Hepatocyte (in vitro differentiated cells): ENCODE data around the gene NEDD4L. TPM values are rescaled to one million over a fixed set of nuclear protein-coding genes. Genes with fewer than 3 reads are reported as not detected.

ENCODE experiments used
- DNase-seq: peaks from one replicate; pipeline ENCODE4 v3.0.0-alpha.2; 2016; ENCODE audit warnings: low spot score
- H2AFZ ChIP-seq: fragments of 200-600 bp; sonication (generic); 2 replicates; pipeline ENCODE4 v1.6.0; 2016; ENCODE audit warnings: antibody characterized with exemption, mild to moderate bottlenecking
- H3K27ac ChIP-seq: fragments of 200-600 bp; sonication (generic); 2 replicates; pipeline ENCODE4 v1.5.1; 2016; ENCODE audit warnings: mild to moderate bottlenecking
- H3K27me3 ChIP-seq: fragments of 200-600 bp; sonication (generic); 2 replicates; pipeline ENCODE4 v1.6.1; 2016
- H3K36me3 ChIP-seq: fragments of 200-600 bp; sonication (generic); replicated peaks from 2 replicates; pipeline ENCODE4 v1.5.1; 2016; ENCODE audit warnings: low read depth; ENCODE audit not compliant: insufficient read depth
- H3K4me1 ChIP-seq: fragments of 200-600 bp; sonication (generic); 2 replicates; pipeline ENCODE4 v1.5.1; 2016; ENCODE audit warnings: mild to moderate bottlenecking, moderate library complexity; ENCODE audit not compliant: insufficient read depth
- H3K4me2 ChIP-seq: fragments of 200-600 bp; sonication (generic); 2 replicates; pipeline ENCODE4 v1.6.0; 2016
- H3K4me3 ChIP-seq: fragments of 200-600 bp; sonication (generic); 2 replicates; pipeline ENCODE4 v1.5.1; 2016; ENCODE audit warnings: mild to moderate bottlenecking
- H3K79me2 ChIP-seq: fragments of 200-600 bp; sonication (generic); 2 replicates; pipeline ENCODE4 v1.6.0; 2017; ENCODE audit warnings: mild to moderate bottlenecking
- H3K9me2 ChIP-seq: fragments of 200-600 bp; sonication (generic); replicated peaks from 2 replicates; pipeline ENCODE4 v1.6.0; 2017; ENCODE audit warnings: mild to moderate bottlenecking; ENCODE audit not compliant: insufficient read depth
- H3K9me3 ChIP-seq: fragments of 200-600 bp; sonication (generic); 2 replicates; pipeline ENCODE4 v1.5.1; 2016; ENCODE audit warnings: low read depth, mild to moderate bottlenecking
- H4K20me1 ChIP-seq: fragments of 200-600 bp; sonication (generic); 2 replicates; pipeline ENCODE4 v1.6.0; 2016; ENCODE audit warnings: mild to moderate bottlenecking; ENCODE audit not compliant: insufficient read depth, poor library complexity, severe bottlenecking
- EZH2 ChIP-seq: fragments of 200-600 bp; sonication (generic); IDR thresholded peaks from 2 replicates; pipeline ENCODE4 v1.6.1; 2016; ENCODE audit warnings: antibody characterized with exemption, mild to moderate bottlenecking, borderline replicate concordance
- EZH2phosphoT487 ChIP-seq: fragments of 200-600 bp; sonication (generic); IDR thresholded peaks from one replicate; pipeline ENCODE4 v1.6.1; 2018; ENCODE audit warnings: antibody characterized with exemption, mild to moderate bottlenecking, low read depth, moderate library complexity; ENCODE audit not compliant: unreplicated experiment, severe bottlenecking
- WGBS: methylation state at CpG from one replicate; pipeline ENCODE4 v1.1.6; 2016; ENCODE audit warnings: low lambda C conversion rate; ENCODE audit errors: missing lambda C conversion rate; 5-methylcytosine and 5-hydroxymethylcytosine counted together
- polyA plus RNA-seq: library from polyadenylated mRNA; unstranded; fragments of >200 nt; fragmentation: Nextera tagmentation; extraction: Ambion mirVana; gene quantifications from 2 replicates; pipeline ENCODE4 v1.2.1, GENCODE V29; 2016
- total RNA-seq: library from RNA; depleted of rRNA; stranded (reverse); fragments of >200 nt; gene quantifications from 2 replicates; pipeline ENCODE4 v1.2.3, GENCODE V29; 2014
- TF ChIP-seq, protein P1 (sequence below): fragments of 200-600 bp; sonication (generic); IDR thresholded peaks from 2 replicates; pipeline ENCODE4 v1.5.1; 2016; ENCODE audit warnings: antibody characterized with exemption, mild to moderate bottlenecking; ENCODE audit not compliant: poor library complexity

The NEDD4L gene
- total and polyA plus RNA-seq, 2 experiments from 2014 or later = 104 to 140 TPM

DNA sequence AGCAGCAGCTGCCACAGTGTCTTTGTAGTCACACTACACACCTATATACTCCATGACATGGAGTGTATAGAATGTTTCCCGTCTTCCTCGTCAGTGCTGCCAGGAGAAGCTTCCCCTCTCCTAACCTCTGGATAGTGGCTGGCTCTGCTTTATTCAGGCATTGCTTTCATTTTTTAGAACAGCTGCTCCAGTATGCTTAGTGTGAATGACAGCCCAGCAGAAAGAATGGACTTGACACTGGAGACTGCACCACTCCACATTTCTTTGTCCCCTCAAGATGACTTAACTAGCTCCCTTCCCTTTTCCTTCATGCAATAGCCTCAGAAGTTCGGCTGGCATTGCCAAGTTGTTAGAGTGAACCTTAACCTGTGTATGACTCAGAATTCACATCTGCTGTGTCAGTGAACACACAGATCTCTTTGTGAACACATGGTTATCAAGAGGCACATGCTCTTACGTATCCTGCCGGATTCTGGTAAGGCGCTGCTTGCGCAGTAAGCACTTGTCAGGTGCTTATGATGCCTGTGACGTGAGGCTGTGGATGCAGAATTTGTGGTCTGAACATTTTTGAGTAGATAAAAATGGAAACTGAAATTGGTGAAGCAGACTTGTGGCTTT lies 73.9 kb downstream of the NEDD4L start:
- no peaks in the 10 kb centered on the region for H3K27me3 ChIP-seq
- H3K27ac ChIP-seq = peak overlapping the region; percentile 92
- peaks cover 88% of the 10 kb centered on the region for H3K79me2 ChIP-seq
- TF ChIP-seq, protein P1, sequence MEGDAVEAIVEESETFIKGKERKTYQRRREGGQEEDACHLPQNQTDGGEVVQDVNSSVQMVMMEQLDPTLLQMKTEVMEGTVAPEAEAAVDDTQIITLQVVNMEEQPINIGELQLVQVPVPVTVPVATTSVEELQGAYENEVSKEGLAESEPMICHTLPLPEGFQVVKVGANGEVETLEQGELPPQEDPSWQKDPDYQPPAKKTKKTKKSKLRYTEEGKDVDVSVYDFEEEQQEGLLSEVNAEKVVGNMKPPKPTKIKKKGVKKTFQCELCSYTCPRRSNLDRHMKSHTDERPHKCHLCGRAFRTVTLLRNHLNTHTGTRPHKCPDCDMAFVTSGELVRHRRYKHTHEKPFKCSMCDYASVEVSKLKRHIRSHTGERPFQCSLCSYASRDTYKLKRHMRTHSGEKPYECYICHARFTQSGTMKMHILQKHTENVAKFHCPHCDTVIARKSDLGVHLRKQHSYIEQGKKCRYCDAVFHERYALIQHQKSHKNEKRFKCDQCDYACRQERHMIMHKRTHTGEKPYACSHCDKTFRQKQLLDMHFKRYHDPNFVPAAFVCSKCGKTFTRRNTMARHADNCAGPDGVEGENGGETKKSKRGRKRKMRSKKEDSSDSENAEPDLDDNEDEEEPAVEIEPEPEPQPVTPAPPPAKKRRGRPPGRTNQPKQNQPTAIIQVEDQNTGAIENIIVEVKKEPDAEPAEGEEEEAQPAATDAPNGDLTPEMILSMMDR = no peak
- TF ChIP-seq EZH2phosphoT487 = no peak
- TF ChIP-seq EZH2 = no peak
- peak; percentile 86 for DNase-seq
- no peaks in the 10 kb centered on the region for H3K9me3 ChIP-seq
- no peak overlapping the region for H3K4me3 ChIP-seq
- H3K9me2 ChIP-seq = no peaks in the 10 kb centered on the region
- no peak overlapping the region for H2AFZ ChIP-seq
- WGBS = 39% methylated on average over 8 of the region's 8 CpGs
- peak overlapping the region; percentile 32 for H3K4me2 ChIP-seq
- H4K20me1 ChIP-seq = no peaks in the 10 kb centered on the region
- H3K36me3 ChIP-seq = no peaks in the 10 kb centered on the region
- H3K4me1 ChIP-seq = peaks cover 23% of the 10 kb centered on the region

DNA sequence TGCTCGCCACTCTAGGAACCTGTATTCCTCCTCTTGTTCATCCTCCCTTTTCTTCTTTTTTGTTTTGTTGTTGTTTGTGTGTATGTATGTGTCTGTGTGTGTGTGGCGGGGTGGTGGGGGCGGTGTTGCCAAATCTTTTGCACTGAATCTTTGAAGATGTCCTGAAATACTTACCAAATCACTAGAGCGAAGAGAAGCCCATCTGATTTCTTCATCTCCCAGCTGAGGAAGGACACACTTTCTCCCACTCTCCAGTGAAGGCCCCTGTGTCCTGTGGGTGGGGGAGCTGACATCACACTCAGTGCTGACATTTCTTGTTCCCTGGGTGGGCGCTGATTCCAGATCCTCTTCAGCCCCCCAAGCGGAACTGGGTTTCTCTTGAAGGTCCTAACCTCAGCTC lies 74.5 kb downstream of the NEDD4L start:
- peaks cover 23% of the 10 kb centered on the region for H3K4me1 ChIP-seq
- H2AFZ ChIP-seq = no peak overlapping the region
- no peaks in the 10 kb centered on the region for H3K9me3 ChIP-seq
- no peaks in the 10 kb centered on the region for H3K36me3 ChIP-seq
- DNase-seq = no peak
- H3K79me2 ChIP-seq = peaks cover 88% of the 10 kb centered on the region
- peak overlapping the region; percentile 92 for H3K27ac ChIP-seq
- 80% methylated on average over 6 of the region's 6 CpGs for WGBS
- H4K20me1 ChIP-seq = no peaks in the 10 kb centered on the region
- H3K9me2 ChIP-seq = no peaks in the 10 kb centered on the region
- no peaks in the 10 kb centered on the region for H3K27me3 ChIP-seq
- no peak for TF ChIP-seq EZH2phosphoT487
- TF ChIP-seq, protein P1 = no peak
- no peak for TF ChIP-seq EZH2
- H3K4me3 ChIP-seq = no peak overlapping the region
- no peak overlapping the region for H3K4me2 ChIP-seq

DNA sequence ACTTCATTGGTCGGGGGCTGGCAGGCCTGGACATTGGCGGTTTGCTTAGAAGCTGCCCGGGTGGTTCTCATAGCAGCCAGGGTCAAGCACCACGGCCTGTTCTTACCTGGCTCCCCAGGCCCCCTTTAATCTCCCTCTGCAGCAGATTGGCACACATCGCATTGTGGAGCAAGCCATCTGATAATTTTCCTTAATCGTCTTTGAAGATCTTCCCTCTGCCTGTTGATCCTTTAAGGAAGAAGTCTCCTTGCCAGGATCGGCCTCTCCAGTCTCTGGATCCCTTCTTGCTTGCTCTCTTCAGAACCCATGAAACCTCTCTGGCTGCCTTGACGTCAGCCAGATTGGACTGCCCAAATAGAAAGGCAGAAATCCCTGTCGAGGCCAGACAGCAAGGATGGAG lies 75.8 kb downstream of the NEDD4L start:
- Histone ChIP-seq H3K4me1 (peaks cover 23% of the 10 kb centered on the region), H2AFZ (no peak overlapping the region), H3K9me2 (no peaks in the 10 kb centered on the region), H3K4me3 (no peak overlapping the region), H3K27ac (peak overlapping the region; percentile 92), H3K27me3 (no peaks in the 10 kb centered on the region), H3K9me3 (no peaks in the 10 kb centered on the region), H3K36me3 (no peaks in the 10 kb centered on the region), H3K4me2 (no peak overlapping the region), H4K20me1 (no peaks in the 10 kb centered on the region), H3K79me2 (peaks cover 88% of the 10 kb centered on the region)
- 94% methylated on average over 9 of the region's 9 CpGs for WGBS
- TF ChIP-seq EZH2phosphoT487 = no peak
- no peak for TF ChIP-seq EZH2
- TF ChIP-seq, protein P1 = no peak
- no peak for DNase-seq

DNA sequence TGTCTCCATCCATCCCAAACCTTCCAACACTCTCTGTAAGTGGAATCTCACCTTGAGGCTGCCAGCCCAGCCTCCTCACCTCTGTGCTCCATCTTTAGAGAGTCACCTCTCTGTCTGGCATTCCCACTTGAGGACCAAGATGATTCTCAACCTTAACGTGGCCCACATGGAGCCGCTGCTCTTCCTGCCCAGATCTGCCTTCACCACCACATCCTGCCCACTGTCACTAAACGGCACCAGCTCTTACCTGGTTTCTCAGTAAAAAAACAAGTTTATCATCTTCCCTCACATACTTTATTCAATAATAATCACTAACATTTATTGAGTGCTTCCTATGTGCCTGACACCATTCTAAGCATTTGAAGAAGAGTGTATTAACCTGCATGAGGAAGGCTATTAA lies 80.4 kb downstream of the NEDD4L start:
- Histone ChIP-seq H3K27me3 (no peaks in the 10 kb centered on the region), H4K20me1 (no peaks in the 10 kb centered on the region), H3K79me2 (peaks cover 93% of the 10 kb centered on the region), H3K4me2 (no peak overlapping the region), H3K9me2 (no peaks in the 10 kb centered on the region), H3K4me3 (no peak overlapping the region), H3K27ac (no peak overlapping the region), H3K4me1 (peaks cover 13% of the 10 kb centered on the region), H3K36me3 (no peaks in the 10 kb centered on the region), H3K9me3 (no peaks in the 10 kb centered on the region), H2AFZ (no peak overlapping the region)
- no peak for DNase-seq
- TF ChIP-seq EZH2 = no peak
- no peak for TF ChIP-seq EZH2phosphoT487
- 60% methylated on average over 3 of the region's 3 CpGs for WGBS
